ENCODE data around the gene CABCOCO1. TPM values are rescaled to one million over a fixed set of nuclear protein-coding genes. Genes with fewer than 3 reads are reported as not detected.
"Not testable (repeated sequence)": the region's sequence is repeated elsewhere in the genome, so short reads cannot be mapped to it uniquely, and the experiment has no call there.

The CABCOCO1 gene
- total RNA-seq, 1 donor from 2014 or later, result not detected

DNA sequence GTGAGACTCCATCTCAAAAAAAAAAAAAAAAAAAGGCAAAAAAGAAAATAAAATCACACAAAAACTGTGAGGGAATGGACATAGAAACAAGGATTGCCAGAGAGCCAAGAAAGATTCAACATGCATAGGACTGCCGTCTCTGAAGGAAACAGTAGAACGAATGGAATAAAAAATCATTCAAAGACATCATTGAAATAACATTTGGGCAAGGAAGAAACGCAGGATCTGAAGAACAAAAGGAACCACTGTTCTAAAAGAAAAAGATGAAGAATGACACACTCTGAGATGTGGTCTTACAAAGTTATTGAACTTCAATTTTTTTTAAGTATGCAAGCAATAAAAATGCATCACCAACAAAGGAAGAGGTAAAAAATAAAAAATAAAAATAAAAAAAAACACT lies 57.2 kb downstream of the CABCOCO1 start:
- intact Hi-C loops (cut with micrococcal nuclease), result no loop called here
- CTCF ChIA-PET, result interaction anchor here (1.0 kb wide), 1 partner anchor 15 kb away, joined by 4 read pairs; no protein-coding TSS in a partner anchor
- Mint-ChIP-seq H3K4me1 (no peaks in the 10 kb centered on the region), H3K27ac (no peak overlapping the region), H3K27me3 (peaks cover 15% of the 10 kb centered on the region), H3K9me3 (peaks cover 3% of the 10 kb centered on the region), H3K36me3 (ENCODE audit: low read depth) (no peaks in the 10 kb centered on the region), H3K4me3 (no peak overlapping the region)
- POLR2A ChIA-PET, result no interaction called here
- ATAC-seq (ENCODE audit: low read depth), result no peak
- TF ChIP-seq, protein P1, sequence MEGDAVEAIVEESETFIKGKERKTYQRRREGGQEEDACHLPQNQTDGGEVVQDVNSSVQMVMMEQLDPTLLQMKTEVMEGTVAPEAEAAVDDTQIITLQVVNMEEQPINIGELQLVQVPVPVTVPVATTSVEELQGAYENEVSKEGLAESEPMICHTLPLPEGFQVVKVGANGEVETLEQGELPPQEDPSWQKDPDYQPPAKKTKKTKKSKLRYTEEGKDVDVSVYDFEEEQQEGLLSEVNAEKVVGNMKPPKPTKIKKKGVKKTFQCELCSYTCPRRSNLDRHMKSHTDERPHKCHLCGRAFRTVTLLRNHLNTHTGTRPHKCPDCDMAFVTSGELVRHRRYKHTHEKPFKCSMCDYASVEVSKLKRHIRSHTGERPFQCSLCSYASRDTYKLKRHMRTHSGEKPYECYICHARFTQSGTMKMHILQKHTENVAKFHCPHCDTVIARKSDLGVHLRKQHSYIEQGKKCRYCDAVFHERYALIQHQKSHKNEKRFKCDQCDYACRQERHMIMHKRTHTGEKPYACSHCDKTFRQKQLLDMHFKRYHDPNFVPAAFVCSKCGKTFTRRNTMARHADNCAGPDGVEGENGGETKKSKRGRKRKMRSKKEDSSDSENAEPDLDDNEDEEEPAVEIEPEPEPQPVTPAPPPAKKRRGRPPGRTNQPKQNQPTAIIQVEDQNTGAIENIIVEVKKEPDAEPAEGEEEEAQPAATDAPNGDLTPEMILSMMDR (IDR thresholded peaks at IDR 0.05), result no peak
- DNase-seq, result no peak

DNA sequence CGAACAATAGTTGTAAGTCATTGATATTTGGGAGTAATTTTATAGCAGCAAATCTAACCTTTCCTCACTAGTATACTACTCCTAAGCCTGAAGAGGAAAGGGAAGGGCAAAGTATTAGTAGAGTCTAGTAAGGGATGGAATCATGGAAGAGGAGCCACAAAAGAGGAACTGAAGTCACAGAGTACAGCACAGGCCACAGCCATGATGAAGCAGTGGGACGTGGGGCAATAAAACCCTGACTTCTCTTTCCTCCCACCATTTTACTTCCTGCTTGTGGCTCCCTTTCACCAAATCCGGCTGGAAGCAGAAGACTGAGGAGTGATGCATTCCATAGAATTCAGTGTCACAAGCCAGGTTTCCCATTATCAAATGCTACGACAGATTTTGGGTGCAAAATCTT lies 58.7 kb downstream of the CABCOCO1 start:
- Mint-ChIP-seq H3K27me3 (peaks cover 16% of the 10 kb centered on the region), H3K4me1 (no peaks in the 10 kb centered on the region), H3K27ac (no peak overlapping the region), H3K36me3 (ENCODE audit: low read depth) (no peaks in the 10 kb centered on the region), H3K9me3 (peaks cover 3% of the 10 kb centered on the region), H3K4me3 (no peak overlapping the region)
- TF ChIP-seq, protein P1 (IDR thresholded peaks at IDR 0.05), result no peak
- ChIA-PET CTCF (no interaction called here), POLR2A (no interaction called here)
- intact Hi-C loops (cut with micrococcal nuclease), result no loop called here
- ATAC-seq (ENCODE audit: low read depth) (no peak), DNase-seq (no peak)

DNA sequence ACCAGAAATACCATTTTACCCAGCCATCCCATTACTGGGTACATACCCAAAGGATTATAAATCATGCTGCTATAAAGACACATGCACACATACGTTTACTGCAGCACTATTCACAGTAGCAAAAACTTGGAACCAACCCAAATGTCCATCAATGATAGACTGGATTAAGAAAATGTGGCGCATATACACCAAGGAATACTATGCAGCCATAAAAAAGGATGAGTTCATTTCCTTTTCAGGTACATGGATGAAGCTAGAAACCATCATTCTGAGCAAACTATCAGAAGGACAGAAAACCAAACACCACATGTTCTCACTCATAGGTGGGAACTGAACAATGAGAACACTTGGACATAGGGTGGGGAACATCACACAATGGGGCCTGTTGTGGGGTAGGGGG lies 62.5 kb downstream of the CABCOCO1 start:
- intact Hi-C loops (cut with micrococcal nuclease); CTCF ChIA-PET; POLR2A ChIA-PET; H3K4me1 Mint-ChIP-seq; ATAC-seq (ENCODE audit: low read depth); H3K36me3 Mint-ChIP-seq (ENCODE audit: low read depth); H3K27ac Mint-ChIP-seq; H3K9me3 Mint-ChIP-seq; H3K4me3 Mint-ChIP-seq; DNase-seq: not testable (repeated sequence)
- peaks cover 12% of the 10 kb centered on the region for H3K27me3 Mint-ChIP-seq

DNA sequence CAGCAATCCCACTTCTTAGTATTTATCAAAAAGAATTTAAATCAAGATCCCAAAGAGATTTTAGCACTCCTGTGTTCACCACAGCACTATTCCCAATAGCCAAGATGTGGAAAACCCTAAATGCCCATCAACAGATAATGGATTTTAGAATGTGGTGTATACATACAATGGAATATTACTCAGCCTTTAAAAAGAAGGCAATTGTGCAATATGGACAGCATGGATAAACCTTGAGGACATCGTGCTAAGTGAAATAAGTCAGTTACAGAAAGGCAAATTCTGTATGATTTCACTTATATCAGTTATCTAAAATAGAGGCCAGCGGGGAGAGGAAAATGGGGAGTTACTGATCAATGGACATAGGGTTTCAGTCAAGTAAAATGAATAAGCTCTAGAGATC lies 66.9 kb downstream of the CABCOCO1 start:
- DNase-seq, result no peak
- ChIA-PET CTCF (no interaction called here), POLR2A (no interaction called here)
- no peak overlapping the region for H3K27ac Mint-ChIP-seq
- no peak overlapping the region for H3K4me3 Mint-ChIP-seq
- ATAC-seq (ENCODE audit: low read depth), result no peak
- H3K4me1 Mint-ChIP-seq, result no peaks in the 10 kb centered on the region
- peaks cover 18% of the 10 kb centered on the region for H3K27me3 Mint-ChIP-seq
- H3K9me3 Mint-ChIP-seq, result peaks cover 3% of the 10 kb centered on the region
- intact Hi-C loops (cut with micrococcal nuclease), result no loop called here
- TF ChIP-seq, protein P1 (IDR thresholded peaks at IDR 0.05), result no peak
- no peaks in the 10 kb centered on the region for H3K36me3 Mint-ChIP-seq (ENCODE audit: low read depth)

DNA sequence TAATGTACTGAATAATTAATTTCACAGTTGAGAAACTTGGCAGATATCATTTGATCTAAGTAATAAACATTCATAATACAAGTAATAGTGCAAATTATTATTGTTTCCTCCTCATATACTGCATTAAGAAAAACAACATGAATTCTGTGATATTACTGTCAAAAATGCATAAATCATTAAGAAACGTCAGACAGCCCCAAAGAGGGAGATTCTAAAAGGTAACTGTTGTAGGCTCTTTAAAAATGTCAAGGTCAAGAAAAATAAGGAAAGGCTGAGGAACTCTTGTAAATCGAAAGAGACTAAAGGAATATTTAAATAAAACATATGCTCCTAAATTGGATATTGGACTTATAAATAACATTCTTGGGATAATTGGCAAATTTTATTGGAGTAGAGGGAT lies 67.9 kb downstream of the CABCOCO1 start:
- no peak for DNase-seq
- ChIA-PET POLR2A (no interaction called here), CTCF (no interaction called here)
- ATAC-seq (ENCODE audit: low read depth), result no peak
- Mint-ChIP-seq H3K36me3 (ENCODE audit: low read depth) (no peaks in the 10 kb centered on the region), H3K4me1 (no peaks in the 10 kb centered on the region), H3K27me3 (peaks cover 17% of the 10 kb centered on the region), H3K4me3 (no peak overlapping the region), H3K27ac (no peak overlapping the region), H3K9me3 (no peaks in the 10 kb centered on the region)
- intact Hi-C loops (cut with micrococcal nuclease), result loop anchor here (5.0 to 10.0 kb wide), 2 partner anchors 446 to 517 kb away; no protein-coding TSS in a partner anchor
- TF ChIP-seq, protein P1 (IDR thresholded peaks at IDR 0.05), result no peak

DNA sequence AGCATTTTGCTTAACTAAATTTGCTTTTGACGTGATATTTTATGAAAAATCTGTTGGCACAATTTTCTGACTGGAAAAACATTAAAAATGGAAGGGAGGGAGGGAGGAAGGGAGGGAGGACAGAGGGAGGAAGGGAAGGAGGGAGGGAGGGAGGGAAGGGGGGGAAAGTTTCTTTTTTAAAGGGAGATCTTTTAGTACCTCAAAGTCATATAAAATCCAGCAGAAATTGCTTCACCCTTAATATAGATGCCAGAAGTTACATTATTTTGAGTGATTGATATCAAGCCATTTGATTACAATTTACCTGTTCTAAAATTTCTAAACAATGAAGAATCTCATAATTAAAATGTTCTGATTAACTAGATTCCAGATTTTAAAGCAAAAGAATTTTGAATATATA lies 68.9 kb downstream of the CABCOCO1 start:
- Mint-ChIP-seq H3K4me1 (no peaks in the 10 kb centered on the region), H3K4me3 (no peak overlapping the region), H3K36me3 (ENCODE audit: low read depth) (no peaks in the 10 kb centered on the region), H3K27me3 (peaks cover 21% of the 10 kb centered on the region), H3K9me3 (no peaks in the 10 kb centered on the region), H3K27ac (no peak overlapping the region)
- TF ChIP-seq, protein P1 (IDR thresholded peaks at IDR 0.05), result no peak
- POLR2A ChIA-PET, result no interaction called here
- ATAC-seq (ENCODE audit: low read depth), result no peak
- no peak for DNase-seq
- intact Hi-C loops (cut with micrococcal nuclease), result loop anchor here (5.0 to 10.0 kb wide), 2 partner anchors 447 to 516 kb away; no protein-coding TSS in a partner anchor
- CTCF ChIA-PET, result interaction anchor here (1.2 to 4.5 kb wide), 4 partner anchors 10 to 913 kb away, joined by 3 to 30 read pairs (median 4); no protein-coding TSS in a partner anchor

Measured in activated B cell treated with CpG ODN at 0.5 μM for 24 hours (primary cell).